ENCODE measurements around the gene ZNF518A. TPM values are rescaled to one million over a fixed set of nuclear protein-coding genes. Genes with fewer than 3 reads are reported as not detected.

ZNF518A gene
- total RNA-seq, 1 experiment from 2014 or later, result 36.2 TPM

DNA sequence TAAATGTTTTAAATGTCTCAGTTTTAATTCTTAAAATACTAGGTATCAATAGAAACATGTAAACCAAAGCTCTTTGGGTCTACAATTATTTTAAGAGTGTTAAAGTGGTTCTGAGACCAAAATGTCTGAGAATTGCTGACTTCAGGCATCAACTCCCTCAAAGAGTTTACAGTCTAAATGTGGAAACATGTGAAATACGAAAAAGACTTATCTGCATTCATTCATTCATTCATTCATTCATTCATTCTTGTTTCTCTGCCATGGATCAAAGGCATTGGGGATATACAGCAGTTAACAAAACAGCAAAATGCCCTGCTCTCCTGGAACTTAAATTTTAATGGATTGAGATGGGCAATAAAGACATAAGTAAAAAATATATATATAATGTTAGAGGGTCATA lies 71.4 kb downstream of the ZNF518A start:
- no peak for TF ChIP-seq CTCF (conservative IDR thresholded peaks at IDR 0.05)
- Histone ChIP-seq H2BK12ac (ENCODE audit: insufficient read length, low read depth, low read length) (no peak overlapping the region), H2BK120ac (ENCODE audit: low read depth, low read length, poor library complexity, severe bottlenecking) (no peak overlapping the region), H3K79me2 (ENCODE audit: insufficient read depth, low read length) (no peaks in the 10 kb centered on the region), H2AFZ (ENCODE audit: low read length) (no peak overlapping the region), H4K20me1 (ENCODE audit: control insufficient read depth, insufficient read depth, insufficient read length) (no peaks in the 10 kb centered on the region), H2BK20ac (ENCODE audit: low read depth, low read length, poor library complexity, severe bottlenecking) (no peak overlapping the region), H3K9ac (ENCODE audit: extremely low read depth, insufficient read length, low read length) (no peak overlapping the region), H4K8ac (replicated peaks; ENCODE audit: insufficient read length, low read depth, low read length) (no peak overlapping the region), H3K4me1 (ENCODE audit: insufficient read depth, low read length) (peaks cover 7% of the 10 kb centered on the region; the same call in 1 of the 2 replicates), H3K14ac (ENCODE audit: insufficient read depth, low read length) (no peak overlapping the region), H3K56ac (ENCODE audit: insufficient read length, low read depth, low read length) (no peak overlapping the region), H4K5ac (ENCODE audit: insufficient read length, low read depth, low read length) (no peak overlapping the region), H3K23me2 (ENCODE audit: insufficient read length, low read depth, low read length, poor library complexity, severe bottlenecking) (no peaks in the 10 kb centered on the region), H3K27me3 (ENCODE audit: insufficient read depth, low read length) (no peaks in the 10 kb centered on the region), H2BK15ac (ENCODE audit: low read depth, low read length) (no peak overlapping the region), H3K9me3 (ENCODE audit: control insufficient read depth, low read depth, low read length) (no peaks in the 10 kb centered on the region), H2BK5ac (ENCODE audit: insufficient read length, low read length) (no peak overlapping the region), H3T11ph (ENCODE audit: low read length) (no peak overlapping the region), H3K23ac (ENCODE audit: insufficient read length, low read depth, low read length) (no peak overlapping the region), H3K4me2 (ENCODE audit: insufficient read depth, insufficient read length, low read length) (no peak overlapping the region), H4K91ac (ENCODE audit: insufficient read length, low read depth, low read length) (no peak overlapping the region), H3K27ac (ENCODE audit: insufficient read length, low read depth, low read length) (no peak overlapping the region), H2AK5ac (ENCODE audit: insufficient read length, low read length) (no peak overlapping the region), H3K79me1 (ENCODE audit: insufficient read depth, low read depth, low read length, poor library complexity, severe bottlenecking) (no peaks in the 10 kb centered on the region), H3K4ac (ENCODE audit: low read depth, low read length) (no peak overlapping the region), H3K18ac (ENCODE audit: insufficient read length, low read depth, low read length) (no peak overlapping the region)
- H3K4me1 Mint-ChIP-seq, result peaks cover 24 to 27% of the 10 kb centered on the region in 2 experiments
- no peaks in the 10 kb centered on the region for H3K36me3 Mint-ChIP-seq (ENCODE audit: insufficient read depth in 1 of 3, low read depth in 3 of 3)
- no peak overlapping the region for H3K27ac Mint-ChIP-seq
- WGBS (ENCODE audit: extremely low coverage, insufficient read length, low lambda C conversion rate), result no CpG with 5 or more reads among the region's 1 CpG
- H3K9me3 Mint-ChIP-seq, result no peaks in the 10 kb centered on the region
- DNase-seq, result no peak
- H3K27me3 Mint-ChIP-seq (ENCODE audit: low read depth), result no peaks in the 10 kb centered on the region
- H3K4me3 Mint-ChIP-seq, result no peak overlapping the region
